GM12873 (cell line): Measurements from ENCODE around the gene EIF2B4.

Experiments used
- CTCF ChIP-seq: IDR thresholded peaks from 2 replicates; pipeline ENCODE4 v1.5.1; 2012; ENCODE audit warnings: low read depth, mild to moderate bottlenecking, moderate library complexity, low read length, control low read depth; ENCODE audit not compliant: insufficient read depth; ENCODE audit errors: missing control alignments

EIF2B4 gene

GRCh38 chr2:27375513-27376099, 5.5 kb upstream of the EIF2B4 start:
- no peak for TF ChIP-seq CTCF

- TF ChIP-seq CTCF, result no peak
Observed at GRCh38 chr2:27373567-27373966, 3.4 kb upstream of the EIF2B4 start.

- no peak for TF ChIP-seq CTCF
Observed at GRCh38 chr2:27372937-27373336, 2.8 kb upstream of the EIF2B4 start.

GRCh38 chr2:27370816-27371620, 880 bp upstream of the EIF2B4 start:
- TF ChIP-seq CTCF, result no peak

- TF ChIP-seq CTCF, result no peak
Observed at GRCh38 chr2:27369471-27370025, 590 bp downstream of the EIF2B4 start.

GRCh38 chr2:27363933-27364332, 6.2 kb downstream of the EIF2B4 start:
- no peak for TF ChIP-seq CTCF

- no peak for TF ChIP-seq CTCF
Observed at GRCh38 chr2:27362678-27363420, 7.3 kb downstream of the EIF2B4 start.
